ENCODE results near the gene PCTP.
A peak's percentile ranks its signal among the peaks of the same experiment; 100 is the strongest.

The PCTP gene

DNA sequence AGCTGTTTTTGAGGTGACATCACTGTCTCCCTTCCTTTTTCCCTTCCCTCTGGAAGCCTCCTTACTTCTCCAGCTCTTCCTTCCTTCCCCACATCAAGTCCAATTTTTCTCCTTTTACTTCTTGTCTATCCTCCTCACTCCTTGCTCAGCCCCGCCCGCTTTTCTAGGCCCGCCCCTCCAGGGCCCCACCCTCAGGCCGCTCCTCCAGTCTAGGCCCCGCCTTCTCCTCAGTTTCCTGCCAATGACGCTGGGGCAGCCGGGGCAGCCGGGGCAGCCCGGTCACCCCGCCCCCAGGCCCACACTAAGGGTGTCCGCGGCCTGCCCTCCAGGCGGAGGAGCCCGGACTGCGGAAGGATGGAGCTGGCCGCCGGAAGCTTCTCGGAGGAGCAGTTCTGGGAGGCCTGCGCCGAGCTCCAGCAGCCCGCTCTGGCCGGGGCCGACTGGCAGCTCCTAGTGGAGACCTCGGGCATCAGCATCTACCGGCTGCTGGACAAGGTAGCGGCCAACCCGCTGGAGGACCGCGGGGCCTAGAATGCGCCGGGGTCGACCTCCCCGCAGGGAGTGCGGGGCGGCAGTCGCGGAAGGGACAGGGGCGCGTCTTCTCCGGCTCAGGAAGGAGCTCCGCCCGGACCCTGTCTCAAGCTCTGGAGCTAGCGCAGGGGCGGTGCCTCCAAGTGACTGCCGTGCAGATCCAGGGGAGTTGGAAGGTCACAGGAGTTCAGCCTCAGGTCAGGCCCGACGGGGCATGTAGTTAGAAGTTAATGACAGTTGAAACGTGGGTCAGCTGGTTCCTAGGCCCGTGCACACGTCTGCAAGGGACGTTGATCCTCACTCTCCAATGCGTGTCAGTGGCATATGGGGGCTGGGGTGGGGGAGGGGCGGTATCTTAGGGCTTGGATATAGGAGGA lies at the start of gene PCTP:
Gene PCTP, plus strand, starts transcription at position 302 of the 908 bp plus-strand sequence. Its CDS starts 53 bp downstream, at position 355.
- no peaks in the 10 kb centered on the region for H3K36me3 ChIP-seq (ENCODE audit: low read length)
- no peaks in the 10 kb centered on the region for H3K79me2 ChIP-seq (ENCODE audit: insufficient read depth, low read length)
- H3K9me2 ChIP-seq (replicated peaks; ENCODE audit: insufficient read depth, low read length) = no peaks in the 10 kb centered on the region
- H3F3A ChIP-seq (ENCODE audit: insufficient read depth) = no peaks in the 10 kb centered on the region
- no peaks in the 10 kb centered on the region for H3K9me3 ChIP-seq (ENCODE audit: insufficient read depth, low read length)
- no peak within 1 kb of the TSS for H3K27ac ChIP-seq (ENCODE audit: low read depth, low read length)
- H4K20me1 ChIP-seq (ENCODE audit: low read depth, low read length) = no peaks in the 10 kb centered on the region
- peak within 1 kb of the TSS; percentile 43 for H3K9ac ChIP-seq (ENCODE audit: low read length)
- H3K4me3 ChIP-seq (ENCODE audit: insufficient read depth, low read length, poor library complexity, severe bottlenecking) = peak within 1 kb of the TSS; percentile 54
- peak within 1 kb of the TSS; percentile 92 for H2AFZ ChIP-seq (ENCODE audit: low read depth, low read length, severe bottlenecking)
- no peaks in the 10 kb centered on the region for H3K27me3 ChIP-seq (ENCODE audit: low read length)
- peak within 1 kb of the TSS; percentile 52 for H3K4me2 ChIP-seq (ENCODE audit: low read depth, low read length, poor library complexity, severe bottlenecking)
- TF ChIP-seq EZH2phosphoT487 (conservative IDR thresholded peaks at IDR 0.05; ENCODE audit: low read length) = no peak

DNA sequence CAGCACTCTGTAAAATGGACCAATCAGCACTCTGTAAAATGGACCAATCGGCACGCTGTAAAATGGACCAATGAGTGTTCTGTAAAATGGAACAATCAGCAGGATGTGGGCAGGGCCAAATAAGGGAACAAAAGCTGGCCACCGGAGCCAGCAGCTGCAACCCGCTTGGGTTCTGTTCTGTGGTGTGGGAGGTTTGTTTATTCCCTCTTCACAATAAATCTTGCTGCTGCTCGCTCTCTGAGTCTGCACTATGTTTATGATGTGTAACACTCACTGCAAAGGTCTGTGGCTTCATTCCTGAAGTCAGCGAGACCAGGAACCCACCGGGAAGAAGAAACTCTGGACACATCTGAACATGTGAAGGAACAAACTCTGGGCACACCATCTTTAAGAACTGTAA lies 48.7 kb upstream of the PCTP start:
- no peak overlapping the region for H2AFZ ChIP-seq (ENCODE audit: low read depth, low read length, severe bottlenecking)
- no peaks in the 10 kb centered on the region for H3K9me3 ChIP-seq (ENCODE audit: insufficient read depth, low read length)
- H3K4me2 ChIP-seq (ENCODE audit: low read depth, low read length, poor library complexity, severe bottlenecking) = no peak overlapping the region
- no peak overlapping the region for H3K4me3 ChIP-seq (ENCODE audit: insufficient read depth, low read length, poor library complexity, severe bottlenecking)
- H3K9ac ChIP-seq (ENCODE audit: low read length) = no peak overlapping the region
- H3K27me3 ChIP-seq (ENCODE audit: low read length) = no peaks in the 10 kb centered on the region
- no peak overlapping the region for H3K27ac ChIP-seq (ENCODE audit: low read depth, low read length)
- no peaks in the 10 kb centered on the region for H3K36me3 ChIP-seq (ENCODE audit: low read length)
- H3K9me2 ChIP-seq (replicated peaks; ENCODE audit: insufficient read depth, low read length) = no peaks in the 10 kb centered on the region
- no peaks in the 10 kb centered on the region for H3F3A ChIP-seq (ENCODE audit: insufficient read depth)
- H4K20me1 ChIP-seq (ENCODE audit: low read depth, low read length) = no peaks in the 10 kb centered on the region
- no peak for TF ChIP-seq EZH2phosphoT487 (conservative IDR thresholded peaks at IDR 0.05; ENCODE audit: low read length)
- TF ChIP-seq, protein P1, sequence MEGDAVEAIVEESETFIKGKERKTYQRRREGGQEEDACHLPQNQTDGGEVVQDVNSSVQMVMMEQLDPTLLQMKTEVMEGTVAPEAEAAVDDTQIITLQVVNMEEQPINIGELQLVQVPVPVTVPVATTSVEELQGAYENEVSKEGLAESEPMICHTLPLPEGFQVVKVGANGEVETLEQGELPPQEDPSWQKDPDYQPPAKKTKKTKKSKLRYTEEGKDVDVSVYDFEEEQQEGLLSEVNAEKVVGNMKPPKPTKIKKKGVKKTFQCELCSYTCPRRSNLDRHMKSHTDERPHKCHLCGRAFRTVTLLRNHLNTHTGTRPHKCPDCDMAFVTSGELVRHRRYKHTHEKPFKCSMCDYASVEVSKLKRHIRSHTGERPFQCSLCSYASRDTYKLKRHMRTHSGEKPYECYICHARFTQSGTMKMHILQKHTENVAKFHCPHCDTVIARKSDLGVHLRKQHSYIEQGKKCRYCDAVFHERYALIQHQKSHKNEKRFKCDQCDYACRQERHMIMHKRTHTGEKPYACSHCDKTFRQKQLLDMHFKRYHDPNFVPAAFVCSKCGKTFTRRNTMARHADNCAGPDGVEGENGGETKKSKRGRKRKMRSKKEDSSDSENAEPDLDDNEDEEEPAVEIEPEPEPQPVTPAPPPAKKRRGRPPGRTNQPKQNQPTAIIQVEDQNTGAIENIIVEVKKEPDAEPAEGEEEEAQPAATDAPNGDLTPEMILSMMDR (IDR thresholded peaks at IDR 0.05; ENCODE audit: insufficient read depth, low read length, poor library complexity, severe bottlenecking) = no peak
- H3K79me2 ChIP-seq (ENCODE audit: insufficient read depth, low read length) = no peaks in the 10 kb centered on the region

DNA sequence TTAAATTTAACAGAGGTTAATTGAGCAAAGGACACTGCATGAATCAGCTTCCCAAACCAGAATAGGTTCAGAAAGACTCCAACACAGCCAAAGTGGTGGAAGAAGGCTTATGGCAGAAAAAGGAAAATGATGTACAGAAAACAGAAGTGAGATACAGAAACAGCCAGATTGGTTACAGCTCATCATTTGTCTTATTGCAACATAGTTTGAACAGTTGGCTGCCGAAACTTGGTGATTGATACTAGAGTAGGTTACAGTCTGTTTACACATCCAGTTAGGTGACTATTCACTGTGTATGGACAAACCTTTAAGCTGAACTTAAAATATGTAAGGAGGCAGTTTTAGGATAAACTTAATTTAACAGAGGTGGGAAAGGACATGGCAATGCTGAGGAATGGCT lies 46.5 kb upstream of the PCTP start:
- TF ChIP-seq, protein P1 (IDR thresholded peaks at IDR 0.05; ENCODE audit: insufficient read depth, low read length, poor library complexity, severe bottlenecking) = no peak
- no peak for TF ChIP-seq EZH2phosphoT487 (conservative IDR thresholded peaks at IDR 0.05; ENCODE audit: low read length)
- no peak overlapping the region for H3K4me2 ChIP-seq (ENCODE audit: low read depth, low read length, poor library complexity, severe bottlenecking)
- H3K9me2 ChIP-seq (replicated peaks; ENCODE audit: insufficient read depth, low read length) = no peaks in the 10 kb centered on the region
- H3K36me3 ChIP-seq (ENCODE audit: low read length) = no peaks in the 10 kb centered on the region
- H3K4me3 ChIP-seq (ENCODE audit: insufficient read depth, low read length, poor library complexity, severe bottlenecking) = no peak overlapping the region
- no peaks in the 10 kb centered on the region for H3F3A ChIP-seq (ENCODE audit: insufficient read depth)
- H3K27ac ChIP-seq (ENCODE audit: low read depth, low read length) = no peak overlapping the region
- H3K79me2 ChIP-seq (ENCODE audit: insufficient read depth, low read length) = no peaks in the 10 kb centered on the region
- no peaks in the 10 kb centered on the region for H4K20me1 ChIP-seq (ENCODE audit: low read depth, low read length)
- no peaks in the 10 kb centered on the region for H3K27me3 ChIP-seq (ENCODE audit: low read length)
- H3K9me3 ChIP-seq (ENCODE audit: insufficient read depth, low read length) = no peaks in the 10 kb centered on the region
- H3K9ac ChIP-seq (ENCODE audit: low read length) = no peak overlapping the region
- no peak overlapping the region for H2AFZ ChIP-seq (ENCODE audit: low read depth, low read length, severe bottlenecking)

- no peaks in the 10 kb centered on the region for H3K79me2 ChIP-seq (ENCODE audit: insufficient read depth, low read length)
- H3F3A ChIP-seq (ENCODE audit: insufficient read depth) = no peaks in the 10 kb centered on the region
- H3K4me3 ChIP-seq (ENCODE audit: insufficient read depth, low read length, poor library complexity, severe bottlenecking) = no peak overlapping the region
- H4K20me1 ChIP-seq (ENCODE audit: low read depth, low read length) = no peaks in the 10 kb centered on the region
- no peaks in the 10 kb centered on the region for H3K27me3 ChIP-seq (ENCODE audit: low read length)
- H3K27ac ChIP-seq (ENCODE audit: low read depth, low read length) = no peak overlapping the region
- no peak for TF ChIP-seq EZH2phosphoT487 (conservative IDR thresholded peaks at IDR 0.05; ENCODE audit: low read length)
- TF ChIP-seq, protein P1 (IDR thresholded peaks at IDR 0.05; ENCODE audit: insufficient read depth, low read length, poor library complexity, severe bottlenecking) = no peak
- no peaks in the 10 kb centered on the region for H3K36me3 ChIP-seq (ENCODE audit: low read length)
- no peaks in the 10 kb centered on the region for H3K9me2 ChIP-seq (replicated peaks; ENCODE audit: insufficient read depth, low read length)
- H3K4me2 ChIP-seq (ENCODE audit: low read depth, low read length, poor library complexity, severe bottlenecking) = no peak overlapping the region
- no peak overlapping the region for H3K9ac ChIP-seq (ENCODE audit: low read length)
- H2AFZ ChIP-seq (ENCODE audit: low read depth, low read length, severe bottlenecking) = no peak overlapping the region
- H3K9me3 ChIP-seq (ENCODE audit: insufficient read depth, low read length) = no peaks in the 10 kb centered on the region
Measured at GRCh38 chr17:55705847-55706246, 45.0 kb upstream of the PCTP start.
